Natural killer cell treated with Interleukin-12 subunit alpha and Interleukin-12 subunit beta and Interleukin-15 and Interleukin-18, amount 100 ng/mL, for 72 hours (primary cell): ENCODE results near the gene GRK4. TPM values are rescaled to one million over a fixed set of nuclear protein-coding genes. Genes with fewer than 3 reads are reported as not detected.

Experiments
- ATAC-seq, 2 donors: fragments of 150-1000 bp; cut with Tn5 transposase in 1 of 2; sonication (Bioruptor Pico), chemical (Tn5 transposase) in 1 of 2; 2 replicates each; pipeline ENCODE4 v1.10.0; 2021
- DNase-seq: peaks from one replicate; pipeline ENCODE4 v3.0.0; 2022; ENCODE audit warnings: low spot score
- H3K27ac Mint-ChIP-seq, 2 donors: 1 replicate in 1 of 2; 2 replicates in 1 of 2; pipeline ENCODE4 v1.8.0; 2022; ENCODE audit warnings: mixed read lengths in 2 of 2, mild to moderate bottlenecking in 1 of 2, moderate library complexity in 1 of 2
- H3K27me3 Mint-ChIP-seq, 2 donors: 1 replicate in 1 of 2; 2 replicates in 1 of 2; pipeline ENCODE4 v1.8.0; 2022; ENCODE audit warnings: mixed read lengths in 2 of 2
- H3K36me3 Mint-ChIP-seq: one replicate; pipeline ENCODE4 v1.8.0; 2022; ENCODE audit warnings: mixed read lengths
- H3K4me1 Mint-ChIP-seq, 2 donors: 1 replicate in 1 of 2; 2 replicates in 1 of 2; pipeline ENCODE4 v1.8.0; 2022; ENCODE audit warnings: low read depth in 2 of 2, mixed read lengths in 2 of 2, mild to moderate bottlenecking in 1 of 2
- H3K4me3 Mint-ChIP-seq: one replicate; pipeline ENCODE4 v1.8.0; 2022; ENCODE audit warnings: mixed read lengths
- H3K9me3 Mint-ChIP-seq: 2 replicates; pipeline ENCODE4 v1.8.0; 2022; ENCODE audit warnings: mixed read lengths
- total RNA-seq, 2 donors: library from RNA; stranded (reverse); gene quantifications; one replicate each; pipeline ENCODE4 v1.2.3, GENCODE V29; 2022

GRK4 gene
- total RNA-seq, 2 donors from 2014 or later, result 8.0 to 12.1 TPM

DNA sequence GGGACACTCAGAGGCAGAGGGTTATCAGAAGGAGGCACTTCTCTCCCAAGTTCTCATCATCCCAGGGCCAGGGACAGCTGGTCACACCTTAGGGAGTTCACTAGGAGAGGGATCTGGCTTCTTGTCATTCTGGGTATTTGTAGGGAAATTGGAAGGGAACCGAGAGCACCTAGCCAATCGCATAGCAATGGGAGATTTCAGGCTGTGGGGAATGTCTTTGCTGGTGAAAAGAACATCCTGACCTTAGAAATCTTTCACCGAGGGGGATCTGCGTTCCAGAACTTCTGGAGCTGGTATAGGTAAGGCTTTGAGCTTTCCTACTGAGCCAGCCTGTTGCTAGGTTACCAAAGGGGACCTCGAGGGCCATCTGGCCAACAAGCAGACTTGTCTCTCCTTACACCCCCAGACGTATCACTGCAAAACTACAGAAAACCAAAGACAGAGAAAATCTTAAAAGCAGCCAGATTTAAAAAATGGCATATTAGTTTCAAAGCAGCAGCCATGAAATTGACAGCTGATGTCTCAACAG, 104.2 kb downstream of the GRK4 start:
- Mint-ChIP-seq H3K27me3 (no peaks in the 10 kb centered on the region), H3K4me1 (peaks cover 3 to 12% of the 10 kb centered on the region in 2 donors), H3K27ac (peak overlapping the region in 1 of 2 donors; percentile 12), H3K4me3 (no peak overlapping the region), H3K36me3 (no peaks in the 10 kb centered on the region), H3K9me3 (no peaks in the 10 kb centered on the region)
- no peak for ATAC-seq
- peak; percentile 13 for DNase-seq

DNA sequence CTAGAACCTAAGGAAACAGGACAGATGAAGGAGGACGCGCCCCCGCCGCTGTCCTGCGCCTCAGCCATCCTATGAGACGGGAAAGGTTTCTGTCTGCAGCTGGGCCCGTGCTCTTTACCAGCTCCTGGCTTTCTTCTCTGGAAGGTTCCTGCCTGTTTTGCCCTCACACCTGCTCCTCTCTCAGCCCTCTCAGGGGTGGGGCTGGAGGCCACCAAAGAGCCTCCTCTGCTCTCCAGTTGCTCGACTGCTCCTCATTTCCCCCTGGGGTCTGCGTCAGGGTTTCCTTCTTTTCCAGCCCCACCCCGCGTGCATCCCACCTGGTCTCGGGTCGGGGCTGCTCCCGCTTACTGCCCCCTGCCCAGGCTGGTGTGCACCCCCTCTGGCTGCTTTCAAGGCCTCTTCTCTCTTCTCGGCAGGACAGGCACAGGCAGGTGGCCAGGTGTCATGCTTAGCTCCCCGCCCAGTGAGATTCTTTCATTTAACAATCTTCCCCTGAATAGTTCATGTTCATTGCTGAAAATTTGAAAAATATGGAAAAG, 106.4 kb downstream of the GRK4 start:
- no peaks in the 10 kb centered on the region for H3K36me3 Mint-ChIP-seq
- peaks cover 3 to 4% of the 10 kb centered on the region in 2 donors for H3K4me1 Mint-ChIP-seq
- ATAC-seq (no peak), DNase-seq (no peak)
- no peak overlapping the region for H3K4me3 Mint-ChIP-seq
- no peaks in the 10 kb centered on the region for H3K27me3 Mint-ChIP-seq
- H3K27ac Mint-ChIP-seq, result peak overlapping the region in 1 of 2 donors; percentile 64
- no peaks in the 10 kb centered on the region for H3K9me3 Mint-ChIP-seq

DNA sequence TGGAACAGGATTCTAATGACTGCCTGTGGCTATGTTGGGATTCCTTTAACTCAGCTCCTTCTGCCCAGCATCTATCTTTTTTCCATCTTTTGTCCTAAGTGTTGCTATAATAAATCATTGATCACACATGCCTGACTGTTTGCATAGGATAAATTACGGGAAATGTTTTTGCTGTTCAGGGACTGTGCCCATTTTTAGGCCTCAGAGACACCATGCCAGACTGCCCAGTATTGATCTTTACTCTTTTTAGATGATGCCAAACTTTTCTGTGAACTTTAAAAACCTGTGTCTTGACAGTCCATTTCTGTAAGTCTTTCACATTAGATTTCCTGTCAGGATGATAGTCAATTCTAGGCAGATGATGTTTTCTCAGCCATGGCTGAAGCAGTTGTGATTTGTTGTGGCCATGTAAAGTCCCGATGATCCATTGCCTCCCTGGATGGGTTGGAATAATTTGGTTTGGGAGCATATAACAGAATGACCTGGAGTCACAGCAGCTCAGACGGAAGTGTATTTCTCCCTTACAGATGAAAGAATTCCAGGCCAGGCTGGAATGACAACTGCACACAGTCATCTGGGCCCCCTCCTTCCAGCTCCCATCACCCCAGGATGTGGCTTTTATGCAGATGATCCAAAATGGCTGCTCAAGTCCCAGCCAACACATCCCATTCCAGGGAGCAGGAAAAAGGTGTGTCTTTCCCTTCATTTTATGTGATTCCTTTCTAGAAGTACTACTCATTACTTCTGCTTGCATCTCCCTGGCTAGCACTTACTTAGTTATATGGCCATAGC, 107.5 kb downstream of the GRK4 start:
- no peak overlapping the region for H3K4me3 Mint-ChIP-seq

DNA sequence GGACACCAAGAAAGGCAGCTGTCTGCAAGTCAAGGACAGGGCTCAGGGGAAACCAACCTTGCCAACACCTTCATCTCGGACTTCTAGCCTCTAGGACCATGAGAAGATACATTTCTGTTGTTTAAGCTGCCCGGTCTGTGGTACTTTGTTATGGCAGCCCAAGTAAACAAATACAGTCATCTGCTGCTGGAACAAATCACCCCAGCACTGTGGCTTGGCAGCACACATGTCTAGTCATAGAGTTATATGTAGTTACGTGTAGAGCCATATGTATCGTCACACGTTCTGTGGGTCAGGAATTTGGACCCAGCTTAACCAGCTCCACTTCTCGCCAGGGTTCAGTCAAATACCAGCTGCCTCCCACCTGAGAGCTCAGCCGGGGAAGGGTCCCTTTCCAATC, 108.4 kb downstream of the GRK4 start:
- DNase-seq, result no peak

More for the DNA sequence above, 107.5 kb downstream of the GRK4 start:
- Mint-ChIP-seq H3K27ac (no peak overlapping the region), H3K36me3 (no peaks in the 10 kb centered on the region), H3K4me1 (peaks cover 11 to 12% of the 10 kb centered on the region in 2 donors), H3K27me3 (no peaks in the 10 kb centered on the region), H3K9me3 (no peaks in the 10 kb centered on the region)
- DNase-seq (no peak), ATAC-seq (no peak)

DNA sequence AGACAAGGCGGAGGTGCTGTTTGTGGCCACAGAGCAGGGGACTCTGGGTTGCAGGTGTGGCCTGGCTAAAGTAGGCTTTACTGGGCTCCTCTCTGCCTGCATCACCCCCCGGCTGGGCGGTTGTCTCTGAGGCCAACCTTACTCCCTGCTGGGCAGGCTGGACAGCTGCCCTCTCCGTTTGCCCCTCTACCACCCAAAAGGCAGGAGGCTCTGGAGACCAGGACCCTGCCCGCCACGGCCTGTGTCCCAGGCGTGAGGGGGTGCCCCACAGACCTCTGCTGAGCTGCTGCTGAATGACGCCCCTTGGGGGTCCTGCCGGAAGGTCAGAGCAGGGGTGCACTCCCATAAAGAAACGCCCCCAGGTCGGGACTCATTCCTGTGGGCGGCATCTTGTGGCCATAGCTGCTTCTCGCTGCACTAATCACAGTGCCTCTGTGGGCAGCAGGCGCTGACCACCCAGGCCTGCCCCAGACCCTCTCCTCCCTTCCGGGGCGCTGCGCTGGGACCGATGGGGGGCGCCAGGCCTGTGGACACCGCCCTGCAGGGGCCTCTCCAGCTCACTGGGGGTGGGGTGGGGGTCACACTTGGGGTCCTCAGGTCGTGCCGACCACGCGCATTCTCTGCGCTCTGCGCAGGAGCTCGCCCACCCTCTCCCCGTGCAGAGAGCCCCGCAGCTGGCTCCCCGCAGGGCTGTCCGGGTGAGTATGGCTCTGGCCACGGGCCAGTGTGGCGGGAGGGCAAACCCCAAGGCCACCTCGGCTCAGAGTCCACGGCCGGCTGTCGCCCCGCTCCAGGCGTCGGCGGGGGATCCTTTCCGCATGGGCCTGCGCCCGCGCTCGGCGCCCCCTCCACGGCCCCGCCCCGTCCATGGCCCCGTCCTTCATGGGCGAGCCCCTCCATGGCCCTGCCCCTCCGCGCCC, 110.0 kb downstream of the GRK4 start:
- peak overlapping the region; percentile 72 for H3K4me3 Mint-ChIP-seq
- H3K27me3 Mint-ChIP-seq, result no peaks in the 10 kb centered on the region
- peaks cover 21 to 24% of the 10 kb centered on the region in 2 donors for H3K4me1 Mint-ChIP-seq
- H3K9me3 Mint-ChIP-seq, result no peaks in the 10 kb centered on the region
- ATAC-seq (no peak), DNase-seq (no peak)
- peak overlapping the region in 1 of 2 donors; percentile 35 for H3K27ac Mint-ChIP-seq
- no peaks in the 10 kb centered on the region for H3K36me3 Mint-ChIP-seq

More for the DNA sequence above, 108.4 kb downstream of the GRK4 start:
- ATAC-seq, result no peak
- no peaks in the 10 kb centered on the region for H3K27me3 Mint-ChIP-seq
- no peak overlapping the region for H3K4me3 Mint-ChIP-seq
- H3K27ac Mint-ChIP-seq, result no peak overlapping the region
- no peaks in the 10 kb centered on the region for H3K9me3 Mint-ChIP-seq
- H3K4me1 Mint-ChIP-seq, result peaks cover 14 to 18% of the 10 kb centered on the region in 2 donors
- no peaks in the 10 kb centered on the region for H3K36me3 Mint-ChIP-seq

DNA sequence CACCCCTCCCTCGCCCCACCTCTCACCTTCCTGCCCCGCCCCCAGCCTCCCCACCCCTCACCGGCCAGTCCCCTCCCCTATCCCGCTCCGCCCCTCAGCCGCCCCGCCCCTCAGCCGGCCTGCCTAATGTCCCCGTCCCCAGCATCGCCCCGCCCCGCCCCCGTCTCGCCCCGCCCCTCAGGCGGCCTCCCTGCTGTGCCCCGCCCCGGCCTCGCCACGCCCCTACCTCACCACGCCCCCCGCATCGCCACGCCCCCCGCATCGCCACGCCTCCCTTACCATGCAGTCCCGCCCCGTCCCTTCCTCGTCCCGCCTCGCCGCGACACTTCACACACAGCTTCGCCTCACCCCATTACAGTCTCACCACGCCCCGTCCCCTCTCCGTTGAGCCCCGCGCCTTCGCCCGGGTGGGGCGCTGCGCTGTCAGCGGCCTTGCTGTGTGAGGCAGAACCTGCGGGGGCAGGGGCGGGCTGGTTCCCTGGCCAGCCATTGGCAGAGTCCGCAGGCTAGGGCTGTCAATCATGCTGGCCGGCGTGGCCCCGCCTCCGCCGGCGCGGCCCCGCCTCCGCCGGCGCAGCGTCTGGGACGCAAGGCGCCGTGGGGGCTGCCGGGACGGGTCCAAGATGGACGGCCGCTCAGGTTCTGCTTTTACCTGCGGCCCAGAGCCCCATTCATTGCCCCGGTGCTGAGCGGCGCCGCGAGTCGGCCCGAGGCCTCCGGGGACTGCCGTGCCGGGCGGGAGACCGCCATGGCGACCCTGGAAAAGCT, 110.9 kb downstream of the GRK4 start, which contains the start of the genes HTT and HTT-AS:
HTT (plus strand) TSS at position 604 of the 768 bp plus-strand sequence; CDS start at position 749, 145 bp downstream.
HTT-AS (minus strand) TSS at position 461 of the 768 bp plus-strand sequence.
- Mint-ChIP-seq H3K27me3 (no peaks in the 10 kb centered on the region), H3K4me1 (peaks cover 22 to 26% of the 10 kb centered on the region in 2 donors), H3K27ac (peak within 1 kb of the TSS; percentile 78 to 85), H3K9me3 (no peaks in the 10 kb centered on the region), H3K4me3 (peak within 1 kb of the TSS; percentile 84), H3K36me3 (no peaks in the 10 kb centered on the region)
- DNase-seq (peak; percentile 94), ATAC-seq (peak; percentile 92 to 94)

DNA sequence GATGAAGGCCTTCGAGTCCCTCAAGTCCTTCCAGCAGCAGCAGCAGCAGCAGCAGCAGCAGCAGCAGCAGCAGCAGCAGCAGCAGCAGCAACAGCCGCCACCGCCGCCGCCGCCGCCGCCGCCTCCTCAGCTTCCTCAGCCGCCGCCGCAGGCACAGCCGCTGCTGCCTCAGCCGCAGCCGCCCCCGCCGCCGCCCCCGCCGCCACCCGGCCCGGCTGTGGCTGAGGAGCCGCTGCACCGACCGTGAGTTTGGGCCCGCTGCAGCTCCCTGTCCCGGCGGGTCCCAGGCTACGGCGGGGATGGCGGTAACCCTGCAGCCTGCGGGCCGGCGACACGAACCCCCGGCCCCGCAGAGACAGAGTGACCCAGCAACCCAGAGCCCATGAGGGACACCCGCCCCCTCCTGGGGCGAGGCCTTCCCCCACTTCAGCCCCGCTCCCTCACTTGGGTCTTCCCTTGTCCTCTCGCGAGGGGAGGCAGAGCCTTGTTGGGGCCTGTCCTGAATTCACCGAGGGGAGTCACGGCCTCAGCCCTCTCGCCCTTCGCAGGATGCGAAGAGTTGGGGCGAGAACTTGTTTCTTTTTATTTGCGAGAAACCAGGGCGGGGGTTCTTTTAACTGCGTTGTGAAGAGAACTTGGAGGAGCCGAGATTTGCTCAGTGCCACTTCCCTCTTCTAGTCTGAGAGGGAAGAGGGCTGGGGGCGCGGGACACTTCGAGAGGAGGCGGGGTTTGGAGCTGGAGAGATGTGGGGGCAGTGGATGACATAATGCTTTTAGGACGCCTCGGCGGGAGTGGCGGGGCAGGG, 111.7 kb downstream of the GRK4 start:
- Mint-ChIP-seq H3K27me3 (no peaks in the 10 kb centered on the region), H3K4me1 (peaks cover 22 to 30% of the 10 kb centered on the region in 2 donors), H3K27ac (peak overlapping the region; percentile 78 to 85), H3K9me3 (no peaks in the 10 kb centered on the region), H3K4me3 (peak overlapping the region; percentile 84), H3K36me3 (no peaks in the 10 kb centered on the region)
- peak; percentile 65 for DNase-seq
- ATAC-seq, result peak; percentile 1

DNA sequence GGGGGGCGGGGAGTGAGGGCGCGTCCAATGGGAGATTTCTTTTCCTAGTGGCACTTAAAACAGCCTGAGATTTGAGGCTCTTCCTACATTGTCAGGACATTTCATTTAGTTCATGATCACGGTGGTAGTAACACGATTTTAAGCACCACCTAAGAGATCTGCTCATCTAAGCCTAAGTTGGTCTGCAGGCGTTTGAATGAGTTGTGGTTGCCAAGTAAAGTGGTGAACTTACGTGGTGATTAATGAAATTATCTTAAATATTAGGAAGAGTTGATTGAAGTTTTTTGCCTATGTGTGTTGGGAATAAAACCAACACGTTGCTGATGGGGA, 112.2 kb downstream of the GRK4 start:
- H3K9me3 Mint-ChIP-seq, result no peaks in the 10 kb centered on the region
- H3K27ac Mint-ChIP-seq, result peak overlapping the region; percentile 78 to 85
- no peak for DNase-seq
- peaks cover 22 to 30% of the 10 kb centered on the region in 2 donors for H3K4me1 Mint-ChIP-seq
- H3K36me3 Mint-ChIP-seq, result no peaks in the 10 kb centered on the region
- peak overlapping the region; percentile 84 for H3K4me3 Mint-ChIP-seq
- ATAC-seq, result no peak
- no peaks in the 10 kb centered on the region for H3K27me3 Mint-ChIP-seq

DNA sequence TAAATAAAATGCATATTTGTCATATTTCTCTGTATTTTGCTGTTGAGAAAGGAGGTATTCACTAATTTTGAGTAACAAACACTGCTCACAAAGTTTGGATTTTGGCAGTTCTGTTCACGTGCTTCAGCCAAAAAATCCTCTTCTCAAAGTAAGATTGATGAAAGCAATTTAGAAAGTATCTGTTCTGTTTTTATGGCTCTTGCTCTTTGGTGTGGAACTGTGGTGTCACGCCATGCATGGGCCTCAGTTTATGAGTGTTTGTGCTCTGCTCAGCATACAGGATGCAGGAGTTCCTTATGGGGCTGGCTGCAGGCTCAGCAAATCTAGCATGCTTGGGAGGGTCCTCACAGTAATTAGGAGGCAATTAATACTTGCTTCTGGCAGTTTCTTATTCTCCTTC, 114.4 kb downstream of the GRK4 start:
- peaks cover 26 to 33% of the 10 kb centered on the region in 2 donors for H3K4me1 Mint-ChIP-seq
- H3K36me3 Mint-ChIP-seq, result no peaks in the 10 kb centered on the region
- H3K27ac Mint-ChIP-seq, result peak overlapping the region in 1 of 2 donors; percentile 30
- no peaks in the 10 kb centered on the region for H3K9me3 Mint-ChIP-seq
- H3K4me3 Mint-ChIP-seq, result peak overlapping the region; percentile 41
- ATAC-seq, result no peak
- DNase-seq, result no peak
- H3K27me3 Mint-ChIP-seq, result no peaks in the 10 kb centered on the region

DNA sequence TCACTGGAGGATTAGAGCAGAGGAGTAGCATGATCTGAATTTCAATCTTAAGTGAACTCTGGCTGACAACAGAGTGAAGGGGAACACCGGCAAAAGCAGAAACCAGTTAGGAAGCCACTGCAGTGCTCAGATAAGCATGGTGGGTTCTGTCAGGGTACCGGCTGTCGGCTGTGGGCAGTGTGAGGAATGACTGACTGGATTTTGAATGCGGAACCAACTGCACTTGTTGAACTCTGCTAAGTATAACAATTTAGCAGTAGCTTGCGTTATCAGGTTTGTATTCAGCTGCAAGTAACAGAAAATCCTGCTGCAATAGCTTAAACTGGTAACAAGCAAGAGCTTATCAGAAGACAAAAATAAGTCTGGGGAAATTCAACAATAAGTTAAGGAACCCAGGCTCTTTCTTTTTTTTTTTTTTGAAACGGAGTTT, 116.3 kb downstream of the GRK4 start:
- no peak overlapping the region for H3K27ac Mint-ChIP-seq
- peaks cover 33 to 42% of the 10 kb centered on the region in 2 donors for H3K4me1 Mint-ChIP-seq
- H3K9me3 Mint-ChIP-seq, result no peaks in the 10 kb centered on the region
- H3K27me3 Mint-ChIP-seq, result no peaks in the 10 kb centered on the region
- ATAC-seq, result no peak
- H3K4me3 Mint-ChIP-seq, result no peak overlapping the region
- H3K36me3 Mint-ChIP-seq, result no peaks in the 10 kb centered on the region
- no peak for DNase-seq

DNA sequence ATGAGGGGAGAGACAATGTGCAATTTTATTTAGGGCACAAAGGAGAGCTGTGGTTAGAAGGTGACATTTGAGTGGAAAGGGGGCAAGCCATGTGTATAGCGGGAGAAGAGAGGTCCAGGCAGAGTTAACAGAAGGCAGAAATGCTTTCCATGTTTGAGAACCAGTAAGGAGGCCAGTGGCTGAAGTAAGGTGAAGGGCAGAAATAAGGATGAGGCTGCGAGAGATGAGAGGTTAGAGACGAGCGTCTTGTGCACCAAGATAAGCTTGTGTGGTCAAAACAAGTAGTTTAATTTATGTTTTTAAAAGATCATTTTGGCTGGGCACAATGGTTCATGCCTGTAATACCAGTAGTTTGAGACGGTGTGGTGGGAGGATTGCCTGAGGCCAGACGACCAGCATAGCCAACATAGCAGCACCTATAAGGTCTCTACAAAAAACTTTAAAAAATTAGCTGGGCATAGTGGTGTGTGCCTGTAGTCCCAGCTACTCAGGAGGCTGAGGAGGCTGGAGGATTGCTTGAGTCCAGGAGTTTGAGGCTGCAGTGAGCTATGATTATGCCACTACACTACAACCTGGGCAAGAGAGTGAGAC, 119.6 kb downstream of the GRK4 start:
- Mint-ChIP-seq H3K9me3 (no peaks in the 10 kb centered on the region), H3K27me3 (no peaks in the 10 kb centered on the region), H3K4me3 (no peak overlapping the region), H3K4me1 (peaks cover 21 to 38% of the 10 kb centered on the region in 2 donors), H3K36me3 (no peaks in the 10 kb centered on the region), H3K27ac (no peak overlapping the region)
- ATAC-seq, result no peak
- no peak for DNase-seq

DNA sequence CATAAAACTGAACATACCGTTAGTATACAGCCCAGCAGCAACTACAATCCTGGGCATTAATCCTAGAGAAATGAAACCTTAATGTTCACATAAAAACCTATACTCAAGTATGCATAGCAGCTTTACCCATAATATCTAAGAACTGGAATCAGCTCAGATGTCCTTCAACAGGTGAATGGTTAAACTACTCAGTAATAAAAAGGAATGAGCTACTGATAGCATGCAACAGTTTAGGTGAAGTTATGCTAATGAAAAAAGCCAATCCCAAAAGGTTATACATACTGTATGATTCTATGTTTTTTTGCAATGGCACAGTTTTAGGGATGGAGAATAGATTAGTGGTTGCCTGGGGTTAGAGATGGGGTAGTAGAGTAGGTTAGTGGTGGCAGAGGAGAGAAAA, 120.4 kb downstream of the GRK4 start:
- Mint-ChIP-seq H3K36me3 (peaks cover 6% of the 10 kb centered on the region), H3K4me3 (no peak overlapping the region), H3K27me3 (no peaks in the 10 kb centered on the region), H3K9me3 (no peaks in the 10 kb centered on the region), H3K27ac (no peak overlapping the region), H3K4me1 (peaks cover 19 to 39% of the 10 kb centered on the region in 2 donors)
- ATAC-seq (no peak), DNase-seq (no peak)
